GM19351 (cell line): ENCODE measurements around the gene SYNJ2.

ENCODE experiments used
- ATAC-seq: cut with Tn5 transposase; IDR thresholded peaks from one replicate; pipeline ENCODE4 v1.9.1; 2021; ENCODE audit warnings: mild to moderate bottlenecking, moderate library complexity; ENCODE audit not compliant: unreplicated experiment

SYNJ2 gene

DNA sequence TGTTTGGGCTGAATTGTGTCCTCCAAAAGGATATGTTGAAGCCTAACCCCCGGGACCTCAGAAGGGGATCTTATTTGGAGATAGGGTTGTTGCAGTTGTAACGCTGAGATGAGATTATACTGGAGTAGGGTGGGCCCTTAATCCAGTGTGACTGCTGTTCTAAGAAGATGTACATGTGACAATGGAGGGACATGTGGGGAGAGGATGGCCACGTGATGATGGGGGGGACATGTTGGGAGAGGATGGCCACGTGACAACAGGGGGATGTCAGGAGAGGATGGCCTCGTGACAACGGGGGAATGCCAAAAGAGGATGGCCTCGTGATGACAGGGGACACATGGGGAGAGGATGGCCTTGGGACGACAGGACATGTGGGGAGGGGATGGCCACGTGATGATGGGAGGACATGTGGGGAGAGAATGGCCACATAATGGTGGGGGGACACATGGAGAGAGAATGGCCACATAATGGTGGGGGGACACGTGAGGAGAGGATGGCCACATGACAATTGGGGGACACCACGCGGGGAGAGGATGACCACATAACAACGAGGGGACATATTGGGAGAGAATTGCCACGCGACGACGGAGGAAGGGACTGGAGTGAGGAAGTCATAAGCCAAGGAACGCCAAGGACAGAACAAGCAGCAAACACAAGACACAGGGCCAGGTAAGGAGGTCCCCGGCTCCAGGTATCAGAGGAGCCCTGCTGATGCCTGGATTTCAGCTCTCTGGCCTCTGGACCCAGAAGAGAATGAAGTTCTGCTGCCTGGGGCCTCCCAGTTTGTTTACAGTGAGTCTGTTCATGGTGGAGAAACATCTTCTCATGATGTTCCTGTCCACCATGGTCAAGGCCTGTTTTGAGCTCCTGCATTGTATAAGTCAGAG lies 29.2 kb downstream of the SYNJ2 start:
- no peak for ATAC-seq

DNA sequence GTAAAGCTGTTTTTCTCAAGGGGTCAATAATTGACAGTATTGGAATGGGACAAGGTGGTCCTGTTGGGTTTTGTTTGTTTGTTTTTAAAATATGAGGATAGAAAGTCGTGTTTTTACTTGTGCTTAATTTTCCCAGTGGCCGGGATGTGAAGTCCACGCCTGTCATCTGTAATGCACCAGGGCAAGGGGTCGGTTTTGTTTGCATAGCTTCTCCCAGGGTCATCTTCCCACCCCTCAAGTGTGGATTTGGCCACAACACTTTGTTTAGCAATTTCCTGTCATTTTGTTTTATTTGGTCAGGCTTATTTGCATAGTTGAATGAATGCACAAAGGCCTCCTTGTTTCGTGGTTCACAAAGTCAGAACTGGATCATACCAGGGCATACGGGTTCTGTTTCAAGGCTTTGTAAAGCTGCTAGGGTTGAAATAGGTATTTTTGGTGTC lies 29.8 kb downstream of the SYNJ2 start:
- ATAC-seq, result no peak

GRCh38 chr6:158011980-158012566 lies 30.4 kb downstream of the SYNJ2 start:
- ATAC-seq, result no peak

GRCh38 chr6:158013904-158014504 lies 32.3 kb downstream of the SYNJ2 start:
- peak; percentile 50 for ATAC-seq

- no peak for ATAC-seq
These were observed 33.0 kb downstream of the SYNJ2 start for GRCh38 chr6:158014505-158015187.

- no peak for ATAC-seq
These were observed 33.5 kb downstream of the SYNJ2 start for GRCh38 chr6:158015188-158015506.

- ATAC-seq, result no peak
These were observed 35.1 kb downstream of the SYNJ2 start for GRCh38 chr6:158016571-158017383.

DNA sequence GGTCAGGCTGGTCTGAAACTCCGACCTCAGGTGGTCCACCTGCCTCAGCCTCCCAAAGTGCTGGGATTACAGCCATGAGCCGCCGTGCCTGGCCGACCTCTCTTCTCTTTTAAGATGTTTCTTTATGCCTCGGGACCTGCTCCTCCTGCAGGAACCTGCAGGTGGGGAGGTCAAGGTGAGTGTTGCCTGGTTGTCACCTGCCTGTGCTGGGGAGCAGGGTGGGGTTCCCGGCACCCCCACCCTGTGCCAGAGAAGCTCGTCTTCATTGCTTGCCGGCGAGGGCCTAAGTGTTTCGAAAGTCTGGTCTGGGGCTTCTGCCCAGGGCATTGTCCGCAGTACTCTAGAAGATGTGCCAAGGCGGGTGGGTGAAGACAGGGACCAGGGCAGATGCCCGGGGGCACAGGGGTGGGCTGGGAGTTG lies 36.0 kb downstream of the SYNJ2 start:
- no peak for ATAC-seq

GRCh38 chr6:158018041-158018771 lies 36.5 kb downstream of the SYNJ2 start:
- ATAC-seq, result no peak

- ATAC-seq, result no peak
These were observed 37.2 kb downstream of the SYNJ2 start for GRCh38 chr6:158018851-158019361.

DNA sequence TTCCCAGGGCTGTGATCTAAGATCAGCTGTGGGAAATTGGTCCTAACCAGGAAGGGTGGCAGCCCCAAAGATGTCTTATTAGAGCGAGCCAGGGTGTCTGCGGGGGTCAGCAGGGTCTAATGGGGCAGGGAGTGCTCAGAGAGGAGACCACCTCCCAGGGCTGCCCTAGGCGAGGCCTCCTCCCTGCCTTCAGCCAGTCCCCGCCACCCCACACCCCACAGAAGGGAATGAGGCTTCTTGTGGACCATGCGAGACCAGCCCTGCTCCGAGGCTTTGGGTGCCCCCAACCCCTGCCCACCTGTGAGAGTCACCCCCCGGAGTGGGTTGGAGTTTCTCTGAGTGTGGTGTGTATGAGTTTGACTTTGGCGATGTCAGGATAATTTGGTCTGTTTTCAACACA lies 37.8 kb downstream of the SYNJ2 start:
- no peak for ATAC-seq

DNA sequence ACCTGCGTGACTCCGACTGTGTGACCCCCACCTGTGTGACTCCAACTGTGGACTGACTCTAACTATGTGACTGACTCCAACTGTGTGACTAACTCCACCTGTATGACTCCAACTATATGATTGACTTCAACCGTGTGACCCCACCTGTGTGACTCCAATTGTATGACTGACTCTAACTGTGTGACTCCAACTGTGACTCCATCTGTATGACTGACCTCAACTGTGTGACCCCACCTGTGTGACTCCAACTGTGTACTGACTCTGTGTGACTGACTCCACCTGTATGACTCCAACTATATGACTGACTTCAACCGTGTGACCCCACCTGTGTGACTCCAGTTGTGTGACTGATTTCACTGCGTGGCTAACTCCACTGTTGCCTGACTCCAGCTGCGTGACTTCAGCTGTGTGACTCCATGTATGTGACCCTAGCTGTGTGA lies 38.6 kb downstream of the SYNJ2 start:
- no peak for ATAC-seq

- no peak for ATAC-seq
These were observed 39.1 kb downstream of the SYNJ2 start for GRCh38 chr6:158020811-158021210.

DNA sequence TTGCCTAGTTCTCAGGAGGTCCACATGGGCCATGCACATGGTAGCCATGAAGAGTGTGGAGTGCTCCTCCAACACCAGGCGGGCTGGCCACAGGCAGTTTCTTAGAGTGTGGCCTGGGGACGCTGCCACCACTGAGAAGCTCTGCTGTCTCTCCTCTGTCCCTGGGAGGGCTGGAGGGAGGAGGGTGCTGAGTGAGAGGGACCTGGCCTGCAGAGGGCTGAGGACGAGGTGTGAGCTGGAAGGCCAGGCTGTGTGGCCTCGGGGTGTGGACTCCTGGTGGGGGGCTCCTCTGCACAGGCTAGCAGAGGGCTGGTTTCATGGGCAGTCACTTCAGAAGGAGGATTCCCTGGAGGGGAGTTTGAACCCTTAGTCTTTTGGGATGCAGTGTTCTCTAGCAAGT lies 39.7 kb downstream of the SYNJ2 start:
- no peak for ATAC-seq

GRCh38 chr6:158021814-158022748 lies 40.4 kb downstream of the SYNJ2 start:
- ATAC-seq, result no peak

DNA sequence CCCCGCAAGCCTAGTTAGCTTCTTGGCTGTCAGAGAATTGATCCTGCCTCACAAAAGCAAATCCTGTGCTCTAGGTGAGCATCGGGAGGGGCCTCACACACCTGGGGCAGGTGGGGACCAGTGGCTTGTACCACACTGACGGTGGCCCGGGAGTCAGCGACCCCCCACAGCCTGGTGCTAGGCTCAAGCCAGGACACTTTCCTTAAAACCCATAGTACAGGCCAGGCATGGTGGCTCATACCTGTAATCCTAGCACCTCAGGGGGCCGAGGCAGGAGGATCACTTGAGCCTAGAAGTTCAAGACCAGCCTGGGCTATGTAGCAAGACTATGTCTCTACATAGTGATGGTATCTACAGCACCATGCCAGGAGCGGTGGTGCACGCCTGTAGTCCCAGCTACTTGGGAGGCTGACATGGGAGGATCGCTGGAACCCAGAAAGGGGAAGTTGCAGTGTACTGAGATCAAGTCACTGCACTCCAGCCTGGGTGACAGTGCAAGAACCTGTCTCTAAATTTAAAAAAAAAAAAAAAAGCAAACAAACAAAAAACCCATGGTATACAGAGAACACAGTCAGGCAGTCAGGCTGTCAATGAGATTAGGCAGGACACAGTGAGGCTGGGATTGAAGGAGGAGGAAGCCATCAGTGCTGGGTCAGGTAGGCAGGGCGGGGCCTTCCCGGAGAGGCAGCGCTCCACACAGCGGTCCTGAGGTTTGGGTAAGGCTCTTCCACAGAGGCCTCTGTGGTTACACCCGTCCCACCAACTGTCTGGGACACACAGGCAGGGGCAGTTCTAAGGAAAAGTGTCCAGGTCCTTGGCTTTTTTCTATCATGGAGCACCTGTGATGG lies 41.3 kb downstream of the SYNJ2 start:
- no peak for ATAC-seq

DNA sequence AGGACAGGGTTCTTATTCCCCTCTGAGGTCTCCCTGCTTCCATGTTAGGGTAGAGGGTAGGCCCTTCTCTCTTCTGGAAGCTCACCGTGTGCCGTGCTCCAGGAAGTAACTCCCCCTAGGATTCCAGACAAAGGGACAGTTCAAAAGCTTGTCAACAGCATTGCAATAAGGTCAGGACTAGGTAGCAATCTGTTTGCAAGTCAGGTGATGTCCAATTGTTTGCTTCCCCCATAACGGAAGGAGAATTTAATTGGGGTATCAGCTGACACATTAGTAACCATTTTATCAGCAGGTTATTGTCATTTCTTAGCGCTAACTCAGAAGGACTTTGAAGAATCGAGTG lies 41.9 kb downstream of the SYNJ2 start:
- ATAC-seq, result no peak
